Panc1 (cell line): ENCODE measurements around the gene GOLPH3. TPM values are rescaled to one million over a fixed set of nuclear protein-coding genes. Genes with fewer than 3 reads are reported as not detected.

Experiments used
- ATAC-seq: fragments of 200-7000 bp; cut with Tn5 transposase; 2 replicates; pipeline ENCODE4 v1.9.1; 2020; ENCODE audit warnings: mild to moderate bottlenecking, moderate library complexity
- BruUV-seq: library from RNA; stranded (reverse); fragments of 400-500 nt; replicated peaks from 2 replicates; lab custom pipeline; 2021; lab: Mats Ljungman, UMichigan
- CTCF ChIA-PET: fragments of 300-600 bp; sonication (Branson Sonifier 250); formaldehyde crosslinking; loops from one replicate; lab custom pipeline; 2022; ENCODE audit warnings: antibody characterized with exemption; lab: Charles Lee
- POLR2A ChIA-PET: fragments of 300-600 bp; sonication (Branson Sonifier 250); formaldehyde crosslinking; loops from one replicate; lab custom pipeline; 2022; ENCODE audit warnings: antibody characterized with exemption; lab: Charles Lee
- DNase-seq: peaks from one replicate; pipeline ENCODE4 v3.0.0-alpha.2; 2010; ENCODE audit warnings: low read depth, low spot score
- H3K27ac ChIP-seq: 2 replicates; pipeline ENCODE4 v1.5.1; 2011; ENCODE audit warnings: mild to moderate bottlenecking, low read length, inconsistent platforms
- H3K27me3 ChIP-seq: fragments of 200-500 bp; sonication (Bioruptor generic); 2 replicates; pipeline ENCODE4 v1.6.0; 2014; ENCODE audit warnings: low read length, inconsistent platforms; ENCODE audit not compliant: control insufficient read depth, insufficient read depth
- H3K36me3 ChIP-seq: fragments of 200-500 bp; sonication (Bioruptor generic); 2 replicates; pipeline ENCODE4 v1.5.1; 2014; ENCODE audit warnings: inconsistent platforms, mild to moderate bottlenecking, low read length, moderate library complexity; ENCODE audit not compliant: control insufficient read depth, insufficient read depth
- H3K4me1 ChIP-seq: 2 replicates; pipeline ENCODE4 v1.5.1; 2011; ENCODE audit warnings: inconsistent platforms, mild to moderate bottlenecking, low read length, moderate library complexity; ENCODE audit not compliant: control insufficient read depth, insufficient read depth
- H3K4me3 ChIP-seq, 2 experiments: 2 replicates each; pipeline ENCODE4 v1.5.1; 2011 to 2012; ENCODE audit warnings: low read depth in 2 of 2, low read length in 2 of 2, mild to moderate bottlenecking in 2 of 2, inconsistent platforms in 1 of 2, moderate library complexity in 1 of 2
- H3K9me3 ChIP-seq: fragments of 200-500 bp; sonication (Bioruptor generic); 2 replicates; pipeline ENCODE4 v1.5.1; 2014; ENCODE audit warnings: low read depth, mild to moderate bottlenecking, inconsistent platforms, low read length, moderate library complexity; ENCODE audit not compliant: control insufficient read depth, insufficient read depth
- POLR2AphosphoS5 ChIP-seq: IDR thresholded peaks from 2 replicates; pipeline ENCODE4 v1.6.1; 2012; ENCODE audit warnings: mild to moderate bottlenecking, low read depth, low read length, moderate library complexity
- SIN3A ChIP-seq: IDR thresholded peaks from 2 replicates; pipeline ENCODE4 v1.6.1; 2012; ENCODE audit warnings: low read depth, mild to moderate bottlenecking, low read length, moderate library complexity, borderline replicate concordance; ENCODE audit not compliant: insufficient read depth
- TCF7L2 ChIP-seq: IDR thresholded peaks from 2 replicates; pipeline ENCODE4 v1.6.1; 2011; ENCODE audit warnings: mild to moderate bottlenecking, low read depth, low read length, inconsistent platforms
- in situ Hi-C: cut with HindIII; loops from 2 replicates; pipeline ENCODE4 v1.10.0; 2016; ENCODE audit warnings: low sequenced_read_pairs, low pct_unique_long_range_greater_than_20kb
- intact Hi-C: fragments of 100-400 bp; cut with micrococcal nuclease; formaldehyde crosslinking; loops from one replicate; pipeline ENCODE4 v1.10.0; 2022; ENCODE audit not compliant: unreplicated experiment
- total RNA-seq: library from RNA; stranded (reverse); gene quantifications from one replicate; pipeline ENCODE4 v1.2.1, GENCODE V29; 2021; ENCODE audit not compliant: unreplicated experiment
- TF ChIP-seq, protein P1 (sequence below), 2 experiments: IDR thresholded peaks; 2 replicates each; pipeline ENCODE4 v1.6.1; 2011 to 2012; ENCODE audit warnings: low read depth in 2 of 2, control low read depth in 1 of 2, low read length in 1 of 2, mild to moderate bottlenecking in 1 of 2, moderate library complexity in 1 of 2; ENCODE audit not compliant: insufficient read depth in 1 of 2
- TF ChIP-seq, protein P2 (sequence below): fragments of 450-650 bp; IDR thresholded peaks from 2 replicates; pipeline ENCODE4 v1.5.1; 2017; ENCODE audit warnings: mild to moderate bottlenecking

GOLPH3 gene
- total RNA-seq, 1 experiment from 2014 or later: 89.7 TPM

DNA sequence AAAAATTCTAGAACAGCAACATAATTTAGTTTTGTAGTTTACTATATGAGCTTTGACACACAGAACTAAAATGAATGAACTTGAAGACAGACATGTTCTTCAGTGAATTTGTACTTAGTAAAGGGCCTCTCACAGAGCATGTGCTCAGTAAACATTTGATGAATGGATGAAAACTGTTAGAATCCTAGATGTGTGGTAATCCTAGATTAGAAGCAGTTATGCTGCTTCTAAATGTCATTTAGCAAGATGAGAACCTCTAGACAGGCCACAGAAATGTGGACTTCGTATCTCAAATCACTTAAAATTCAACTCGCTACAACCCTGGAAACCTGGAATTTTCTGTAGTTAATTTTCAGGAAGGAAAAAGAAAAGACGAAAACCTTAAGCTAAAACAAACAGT lies 8.5 kb downstream of the GOLPH3 start:
- intact Hi-C loops: no loop called here
- in situ Hi-C loops: no loop called here
- no peak for DNase-seq
- peaks cover 8% of the 10 kb centered on the region for H3K4me1 ChIP-seq
- no peaks in the 10 kb centered on the region for H3K9me3 ChIP-seq
- no peak overlapping the region for H3K27ac ChIP-seq
- no peak overlapping the region for H3K4me3 ChIP-seq
- no peaks in the 10 kb centered on the region for H3K27me3 ChIP-seq
- no peak for ATAC-seq
- no TSS peak for BruUV-seq
- CTCF ChIA-PET: no interaction called here
- POLR2A ChIA-PET: no interaction called here
- H3K36me3 ChIP-seq: peaks cover 20% of the 10 kb centered on the region
- no peak for TF ChIP-seq SIN3A
- TF ChIP-seq, protein P1, sequence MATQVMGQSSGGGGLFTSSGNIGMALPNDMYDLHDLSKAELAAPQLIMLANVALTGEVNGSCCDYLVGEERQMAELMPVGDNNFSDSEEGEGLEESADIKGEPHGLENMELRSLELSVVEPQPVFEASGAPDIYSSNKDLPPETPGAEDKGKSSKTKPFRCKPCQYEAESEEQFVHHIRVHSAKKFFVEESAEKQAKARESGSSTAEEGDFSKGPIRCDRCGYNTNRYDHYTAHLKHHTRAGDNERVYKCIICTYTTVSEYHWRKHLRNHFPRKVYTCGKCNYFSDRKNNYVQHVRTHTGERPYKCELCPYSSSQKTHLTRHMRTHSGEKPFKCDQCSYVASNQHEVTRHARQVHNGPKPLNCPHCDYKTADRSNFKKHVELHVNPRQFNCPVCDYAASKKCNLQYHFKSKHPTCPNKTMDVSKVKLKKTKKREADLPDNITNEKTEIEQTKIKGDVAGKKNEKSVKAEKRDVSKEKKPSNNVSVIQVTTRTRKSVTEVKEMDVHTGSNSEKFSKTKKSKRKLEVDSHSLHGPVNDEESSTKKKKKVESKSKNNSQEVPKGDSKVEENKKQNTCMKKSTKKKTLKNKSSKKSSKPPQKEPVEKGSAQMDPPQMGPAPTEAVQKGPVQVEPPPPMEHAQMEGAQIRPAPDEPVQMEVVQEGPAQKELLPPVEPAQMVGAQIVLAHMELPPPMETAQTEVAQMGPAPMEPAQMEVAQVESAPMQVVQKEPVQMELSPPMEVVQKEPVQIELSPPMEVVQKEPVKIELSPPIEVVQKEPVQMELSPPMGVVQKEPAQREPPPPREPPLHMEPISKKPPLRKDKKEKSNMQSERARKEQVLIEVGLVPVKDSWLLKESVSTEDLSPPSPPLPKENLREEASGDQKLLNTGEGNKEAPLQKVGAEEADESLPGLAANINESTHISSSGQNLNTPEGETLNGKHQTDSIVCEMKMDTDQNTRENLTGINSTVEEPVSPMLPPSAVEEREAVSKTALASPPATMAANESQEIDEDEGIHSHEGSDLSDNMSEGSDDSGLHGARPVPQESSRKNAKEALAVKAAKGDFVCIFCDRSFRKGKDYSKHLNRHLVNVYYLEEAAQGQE (IDR thresholded peaks at IDR 0.05; ENCODE audit: insufficient read depth in 1 of 2, low read depth in 2 of 2, low read length in 1 of 2): no peak
- TF ChIP-seq, protein P2, sequence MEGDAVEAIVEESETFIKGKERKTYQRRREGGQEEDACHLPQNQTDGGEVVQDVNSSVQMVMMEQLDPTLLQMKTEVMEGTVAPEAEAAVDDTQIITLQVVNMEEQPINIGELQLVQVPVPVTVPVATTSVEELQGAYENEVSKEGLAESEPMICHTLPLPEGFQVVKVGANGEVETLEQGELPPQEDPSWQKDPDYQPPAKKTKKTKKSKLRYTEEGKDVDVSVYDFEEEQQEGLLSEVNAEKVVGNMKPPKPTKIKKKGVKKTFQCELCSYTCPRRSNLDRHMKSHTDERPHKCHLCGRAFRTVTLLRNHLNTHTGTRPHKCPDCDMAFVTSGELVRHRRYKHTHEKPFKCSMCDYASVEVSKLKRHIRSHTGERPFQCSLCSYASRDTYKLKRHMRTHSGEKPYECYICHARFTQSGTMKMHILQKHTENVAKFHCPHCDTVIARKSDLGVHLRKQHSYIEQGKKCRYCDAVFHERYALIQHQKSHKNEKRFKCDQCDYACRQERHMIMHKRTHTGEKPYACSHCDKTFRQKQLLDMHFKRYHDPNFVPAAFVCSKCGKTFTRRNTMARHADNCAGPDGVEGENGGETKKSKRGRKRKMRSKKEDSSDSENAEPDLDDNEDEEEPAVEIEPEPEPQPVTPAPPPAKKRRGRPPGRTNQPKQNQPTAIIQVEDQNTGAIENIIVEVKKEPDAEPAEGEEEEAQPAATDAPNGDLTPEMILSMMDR: no peak
- TF ChIP-seq TCF7L2: no peak
- no peak for TF ChIP-seq POLR2AphosphoS5

DNA sequence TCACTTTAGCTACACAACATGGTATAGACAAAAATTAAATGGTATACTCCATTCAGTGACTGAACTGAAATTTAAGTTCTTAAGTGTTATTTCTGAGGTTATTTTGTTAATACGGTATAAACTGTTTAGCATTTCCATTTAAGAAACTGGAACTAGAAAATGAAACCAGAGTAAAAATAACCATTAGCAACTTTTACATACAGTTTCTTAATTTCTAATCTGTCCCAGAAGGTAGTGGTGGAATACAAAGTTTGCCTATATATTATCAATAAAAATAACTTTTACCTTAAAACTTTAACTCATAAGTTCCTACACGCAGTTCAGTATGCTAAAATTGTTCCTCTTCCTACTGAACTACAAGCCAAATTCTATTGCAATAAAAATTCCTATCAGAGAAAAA lies 10.3 kb downstream of the GOLPH3 start:
- DNase-seq (no peak), ATAC-seq (no peak)
- in situ Hi-C loops (no loop called here), intact Hi-C loops (no loop called here)
- H3K9me3 ChIP-seq: no peaks in the 10 kb centered on the region
- no peaks in the 10 kb centered on the region for H3K27me3 ChIP-seq
- no peak overlapping the region for H3K4me3 ChIP-seq
- H3K4me1 ChIP-seq: no peaks in the 10 kb centered on the region; the same call in 1 of the 2 replicates
- no peak overlapping the region for H3K27ac ChIP-seq
- TF ChIP-seq, protein P2: no peak
- TF ChIP-seq POLR2AphosphoS5 (no peak), TCF7L2 (no peak), SIN3A (no peak)
- TF ChIP-seq, protein P1 (IDR thresholded peaks at IDR 0.05; ENCODE audit: insufficient read depth in 1 of 2, low read depth in 2 of 2, low read length in 1 of 2): no peak
- TSS peak; percentile 4 for BruUV-seq
- ChIA-PET CTCF (no interaction called here), POLR2A (no interaction called here)
- peaks cover 9% of the 10 kb centered on the region; the same call in 1 of the 2 replicates for H3K36me3 ChIP-seq
